Measurements from ENCODE around the gene COL7A1.

- peak in 1 of 3 donors; percentile 38 for TF ChIP-seq POLR2AphosphoS5 (IDR thresholded peaks at IDR 0.05)
- no peak for TF ChIP-seq CTCF (IDR thresholded peaks at IDR 0.05 in 8 of 11, conservative IDR thresholded peaks at IDR 0.05 in 3 of 11)
- no peak for TF ChIP-seq POLR2A (IDR thresholded peaks at IDR 0.05)
Measured at GRCh38 chr3:48536116-48536515, 59.0 kb downstream of the COL7A1 start.
